Measurements from ENCODE around the gene MRGPRF.

DNA sequence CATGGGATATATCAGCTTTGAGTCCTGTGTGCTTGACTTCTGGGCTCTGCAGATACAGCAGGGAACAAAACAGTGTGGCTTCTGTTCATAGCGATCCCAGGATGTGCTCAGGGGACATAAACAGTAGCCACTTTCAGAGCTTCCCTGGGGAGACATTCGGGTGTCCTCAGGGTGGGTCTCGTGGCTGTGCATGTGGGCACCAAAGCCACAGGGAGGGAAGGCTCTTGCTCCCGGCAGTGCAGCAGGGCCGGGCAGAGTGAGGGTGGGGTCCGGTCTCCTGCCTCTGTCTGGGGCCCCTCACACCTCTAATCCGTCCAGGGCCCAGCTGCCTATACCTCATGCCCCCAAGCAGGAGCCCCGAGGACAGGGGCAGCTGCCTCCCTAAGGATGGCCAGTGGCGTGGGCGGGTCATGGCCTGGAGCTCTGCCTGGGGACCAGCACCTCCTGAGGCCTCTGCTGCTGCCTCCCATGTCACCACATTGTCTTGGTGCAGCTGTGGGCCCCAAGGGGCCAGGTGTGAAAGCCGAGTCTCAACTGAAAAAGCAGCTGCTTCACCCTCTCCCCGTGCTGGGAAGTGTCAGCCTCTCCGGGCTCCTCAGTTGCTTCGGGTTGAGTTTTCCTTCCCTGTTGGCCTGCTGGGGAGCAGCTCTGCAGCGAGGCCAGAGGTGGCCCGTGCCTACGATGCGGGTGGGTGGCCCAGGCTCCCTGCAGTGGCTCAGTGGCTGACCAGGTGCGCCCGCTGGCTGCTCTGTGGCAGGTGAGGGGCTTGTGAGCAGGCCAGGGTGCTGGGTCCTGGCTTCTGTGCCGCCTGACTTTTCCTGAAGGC is 39.5 kb upstream of the MRGPRF start:
- no peak for TF ChIP-seq ZSCAN20 (CRISPR knock-in tag; IDR thresholded peaks at IDR 0.05)
- TF ChIP-seq, protein P1, sequence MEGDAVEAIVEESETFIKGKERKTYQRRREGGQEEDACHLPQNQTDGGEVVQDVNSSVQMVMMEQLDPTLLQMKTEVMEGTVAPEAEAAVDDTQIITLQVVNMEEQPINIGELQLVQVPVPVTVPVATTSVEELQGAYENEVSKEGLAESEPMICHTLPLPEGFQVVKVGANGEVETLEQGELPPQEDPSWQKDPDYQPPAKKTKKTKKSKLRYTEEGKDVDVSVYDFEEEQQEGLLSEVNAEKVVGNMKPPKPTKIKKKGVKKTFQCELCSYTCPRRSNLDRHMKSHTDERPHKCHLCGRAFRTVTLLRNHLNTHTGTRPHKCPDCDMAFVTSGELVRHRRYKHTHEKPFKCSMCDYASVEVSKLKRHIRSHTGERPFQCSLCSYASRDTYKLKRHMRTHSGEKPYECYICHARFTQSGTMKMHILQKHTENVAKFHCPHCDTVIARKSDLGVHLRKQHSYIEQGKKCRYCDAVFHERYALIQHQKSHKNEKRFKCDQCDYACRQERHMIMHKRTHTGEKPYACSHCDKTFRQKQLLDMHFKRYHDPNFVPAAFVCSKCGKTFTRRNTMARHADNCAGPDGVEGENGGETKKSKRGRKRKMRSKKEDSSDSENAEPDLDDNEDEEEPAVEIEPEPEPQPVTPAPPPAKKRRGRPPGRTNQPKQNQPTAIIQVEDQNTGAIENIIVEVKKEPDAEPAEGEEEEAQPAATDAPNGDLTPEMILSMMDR (IDR thresholded peaks at IDR 0.05), result no peak
- no peak for TF ChIP-seq RNF2 (IDR thresholded peaks at IDR 0.05; ENCODE audit: borderline replicate concordance, low read depth)
- TF ChIP-seq GATA3 (IDR thresholded peaks at IDR 0.05; ENCODE audit: borderline replicate concordance), result no peak
- no peak for TF ChIP-seq RFX5 (IDR thresholded peaks at IDR 0.05)
- no peak for TF ChIP-seq CHD4 (IDR thresholded peaks at IDR 0.05; ENCODE audit: borderline replicate concordance)
